GM18909 (cell line): ENCODE results near the gene ISCU.
"Not testable (repeated sequence)": the region's sequence is repeated elsewhere in the genome, so short reads cannot be mapped to it uniquely, and the experiment has no call there.

Source experiments
- ATAC-seq: cut with Tn5 transposase; IDR thresholded peaks from one replicate; pipeline ENCODE4 v1.9.1; 2021; ENCODE audit warnings: mild to moderate bottlenecking; ENCODE audit not compliant: unreplicated experiment, poor library complexity

Gene ISCU

GRCh38 chr12:108567406-108568337 lies 5.3 kb downstream of the ISCU start:
- ATAC-seq, result no peak

GRCh38 chr12:108568338-108569154 lies 6.2 kb downstream of the ISCU start:
- ATAC-seq, result peak; percentile 75

- ATAC-seq, result no peak
These were observed 8.6 kb downstream of the ISCU start for GRCh38 chr12:108570743-108571608.

GRCh38 chr12:108571609-108572165 lies 9.3 kb downstream of the ISCU start:
- ATAC-seq, result no peak

GRCh38 chr12:108572166-108572790 lies 9.9 kb downstream of the ISCU start:
- ATAC-seq, result peak; percentile 35

GRCh38 chr12:108573317-108573716 lies 10.9 kb downstream of the ISCU start:
- no peak for ATAC-seq

GRCh38 chr12:108574276-108574675 lies 11.9 kb downstream of the ISCU start:
- ATAC-seq, result not testable (repeated sequence)

GRCh38 chr12:108575199-108575912 lies 13.0 kb downstream of the ISCU start:
- ATAC-seq, result no peak

GRCh38 chr12:108576660-108577234 lies 14.4 kb downstream of the ISCU start:
- no peak for ATAC-seq

GRCh38 chr12:108577458-108577857 lies 15.1 kb downstream of the ISCU start:
- ATAC-seq, result no peak

- ATAC-seq, result no peak
These were observed 15.9 kb downstream of the ISCU start for GRCh38 chr12:108578264-108578663.

- no peak for ATAC-seq
These were observed 16.4 kb downstream of the ISCU start for GRCh38 chr12:108578813-108579212.

- no peak for ATAC-seq
These were observed 18.1 kb downstream of the ISCU start for GRCh38 chr12:108580531-108580930.

GRCh38 chr12:108581311-108582227 lies 19.2 kb downstream of the ISCU start:
- ATAC-seq, result no peak

- no peak for ATAC-seq
These were observed 20.1 kb downstream of the ISCU start for GRCh38 chr12:108582509-108582908.

GRCh38 chr12:108582978-108583770 lies 20.8 kb downstream of the ISCU start:
- no peak for ATAC-seq

- no peak for ATAC-seq
These were observed 21.6 kb downstream of the ISCU start for GRCh38 chr12:108583991-108584390.
